UCSD-AML1 (cell line): ENCODE measurements around the gene PGGHG.

Source experiments
- DNase-seq: peaks from one replicate; lab custom pipeline; 2025; ENCODE audit not compliant: unreplicated experiment; lab: John Stamatoyannopoulos, UW

PGGHG gene

DNA sequence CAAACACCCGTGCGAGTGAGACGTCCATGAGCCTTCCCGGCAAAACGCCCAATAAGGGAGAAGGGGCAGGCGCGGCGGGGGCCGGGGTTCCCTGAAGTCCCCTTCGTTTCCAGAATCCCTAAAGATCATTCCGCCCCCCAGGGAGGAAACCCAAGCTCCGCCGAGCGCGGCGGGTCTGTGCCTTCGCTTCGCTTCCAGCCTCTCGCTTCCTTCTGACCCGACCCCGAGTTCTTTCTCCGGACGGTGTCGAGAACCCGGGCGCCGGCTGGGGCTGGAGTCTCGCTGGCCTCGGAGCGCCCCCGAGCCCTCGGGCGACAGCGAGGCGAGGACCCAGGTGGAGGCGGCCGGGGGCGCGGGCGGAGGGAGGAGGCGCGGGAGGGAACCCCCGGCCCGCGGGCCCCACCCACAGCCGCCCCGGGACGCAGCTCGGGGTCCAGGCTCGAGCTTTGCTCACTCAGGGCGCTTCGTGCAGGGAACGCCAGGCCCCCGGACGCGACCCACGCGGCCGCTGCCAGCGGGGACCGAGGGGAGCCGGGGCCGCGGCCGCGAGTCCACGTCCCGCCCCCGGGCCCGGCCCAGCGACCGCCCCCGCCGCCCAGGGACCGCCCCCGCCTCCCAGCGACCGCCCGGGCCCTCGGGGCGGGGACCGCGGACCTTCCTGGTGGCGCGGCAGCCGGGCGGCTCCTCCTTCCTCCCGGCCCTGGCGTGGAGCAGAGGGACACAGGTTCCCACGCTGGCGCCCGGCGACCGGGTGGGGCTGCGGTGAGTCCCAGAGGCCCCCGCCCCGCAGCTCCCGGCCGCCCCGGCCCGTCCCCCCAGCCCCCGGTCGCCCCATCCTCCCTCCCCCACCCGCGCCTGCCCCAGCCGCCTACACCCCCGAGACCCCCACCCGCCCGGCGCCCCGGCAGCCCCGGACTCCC lies at the start of gene PGGHG:
TSS of gene PGGHG (plus strand) at position 649 of the 920 bp plus-strand sequence. CDS start 691 bp downstream, outside the sequence.
- DNase-seq = peak; percentile 73

DNA sequence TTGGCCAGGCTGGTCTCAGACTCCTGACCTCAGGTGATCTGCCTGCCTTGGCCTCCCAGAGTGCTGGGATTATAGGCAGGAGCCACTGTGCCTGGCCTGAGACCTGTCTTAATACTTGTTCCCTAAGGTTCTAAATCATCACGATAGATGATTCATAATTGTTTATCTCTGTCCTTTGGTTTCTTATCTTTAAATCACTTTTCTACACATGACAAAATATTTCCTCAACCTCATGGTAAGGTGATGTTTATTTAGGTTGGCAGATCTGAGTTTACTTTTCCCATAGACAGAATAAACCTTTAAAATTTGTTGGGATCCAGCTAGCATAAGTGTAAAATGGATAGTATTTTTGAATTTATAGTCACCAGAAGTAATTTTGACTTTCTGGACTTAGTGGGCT lies 48.6 kb upstream of the PGGHG start:
- DNase-seq = no peak

DNA sequence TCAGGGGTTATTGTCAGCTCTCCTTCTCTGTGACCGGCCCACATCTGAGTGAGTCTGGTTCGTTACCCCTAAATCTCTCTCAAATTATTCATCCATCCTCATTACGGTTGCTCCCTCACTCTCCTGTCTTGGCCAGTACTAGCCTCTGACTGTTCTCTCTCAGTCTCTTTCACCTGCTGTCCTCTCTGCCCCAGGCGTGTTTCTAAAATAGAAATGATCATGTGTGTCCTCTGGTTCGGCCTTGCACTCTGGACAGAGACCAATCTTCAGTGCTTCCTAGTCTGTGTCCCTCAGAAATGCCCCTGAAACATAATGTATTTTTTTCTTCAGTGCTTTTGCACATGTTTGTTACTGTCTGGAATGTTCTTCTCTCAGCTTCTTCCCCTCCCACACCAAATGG lies 47.3 kb upstream of the PGGHG start:
- DNase-seq = no peak

DNA sequence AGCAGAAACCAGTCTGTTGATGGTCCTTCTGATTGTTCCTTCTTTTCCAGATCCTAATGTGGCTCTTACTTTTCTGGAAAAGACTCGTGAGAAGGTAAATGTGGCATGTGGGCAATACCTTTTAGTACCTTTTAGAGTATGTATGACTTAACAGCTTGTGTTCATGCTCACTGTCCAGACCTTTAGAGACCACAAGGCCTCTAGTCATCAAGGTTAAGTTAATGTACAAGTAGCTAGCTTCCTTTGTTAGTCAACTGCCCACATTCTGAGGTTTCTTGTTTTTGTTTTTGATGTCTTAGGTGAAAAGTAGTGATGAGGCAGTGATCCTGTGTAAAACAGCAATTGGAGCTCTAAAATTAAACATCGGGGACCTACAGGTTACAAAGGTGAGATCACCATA lies 44.5 kb upstream of the PGGHG start:
- DNase-seq = no peak

DNA sequence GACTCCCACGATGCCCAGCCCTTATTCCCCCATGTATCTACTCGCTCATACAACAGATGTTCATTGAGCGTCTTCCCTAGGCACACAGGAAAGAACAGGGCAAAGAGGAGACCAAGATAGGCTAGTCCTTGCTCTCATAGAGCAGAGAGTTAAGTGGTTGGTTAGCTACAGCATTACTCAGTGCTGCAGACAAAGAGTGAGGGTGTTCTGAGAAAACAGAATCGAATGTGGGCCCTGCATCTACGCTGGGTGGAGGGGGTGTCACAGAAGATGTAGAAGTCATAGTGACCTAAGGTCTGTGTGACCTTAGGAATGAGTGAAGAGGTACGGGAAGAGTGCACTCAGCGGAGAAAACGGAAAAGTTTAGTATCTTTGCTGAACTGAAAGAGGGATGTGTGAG lies 39.9 kb upstream of the PGGHG start:
- DNase-seq = no peak

DNA sequence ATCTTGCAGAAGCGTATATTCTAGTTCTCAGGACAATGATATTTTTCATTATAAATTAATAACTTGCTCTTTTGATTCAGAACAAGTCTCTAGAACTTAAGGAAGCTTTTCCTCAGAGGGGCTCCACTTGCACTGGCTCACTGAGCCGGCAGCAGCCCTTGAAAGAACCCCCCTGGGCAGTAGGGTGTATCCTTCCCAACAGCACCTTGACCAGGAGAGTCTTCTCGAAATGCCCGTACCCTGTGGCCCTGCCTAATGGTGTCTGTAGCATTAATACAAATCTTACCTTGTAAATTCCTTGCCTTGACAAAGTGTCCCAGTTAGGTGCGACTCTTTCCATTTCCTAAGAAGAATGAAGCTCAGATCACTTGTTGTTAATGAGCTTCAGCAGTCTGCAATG lies 38.7 kb upstream of the PGGHG start:
- DNase-seq = no peak

DNA sequence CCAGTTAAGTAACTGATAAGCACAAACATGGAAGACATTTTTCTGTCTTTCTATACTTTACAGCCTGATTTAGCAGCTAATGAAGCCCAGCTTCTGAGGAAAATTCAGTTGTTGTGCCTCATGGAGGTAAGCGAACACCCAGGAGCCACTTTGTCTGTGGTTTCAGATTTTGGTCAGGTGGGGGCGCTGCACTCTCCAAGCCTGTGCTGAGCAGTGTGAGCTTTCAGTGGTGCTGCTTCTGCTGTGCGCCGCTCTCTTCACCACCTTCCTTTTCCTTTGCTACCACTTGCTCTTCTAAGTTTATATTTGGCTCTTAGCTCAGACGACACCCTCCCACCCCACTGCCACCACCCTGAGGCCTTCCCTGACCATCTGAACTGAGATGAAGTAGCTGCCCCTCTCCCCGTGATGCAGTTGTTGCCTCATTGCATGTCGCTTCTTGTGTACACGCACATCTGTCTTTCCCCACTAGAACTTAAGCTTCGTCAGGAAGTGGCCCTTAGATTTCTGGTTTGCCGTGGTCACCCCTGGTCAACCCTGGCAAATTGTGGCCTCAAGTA lies 38.1 kb upstream of the PGGHG start:
- peak; percentile 68 for DNase-seq

DNA sequence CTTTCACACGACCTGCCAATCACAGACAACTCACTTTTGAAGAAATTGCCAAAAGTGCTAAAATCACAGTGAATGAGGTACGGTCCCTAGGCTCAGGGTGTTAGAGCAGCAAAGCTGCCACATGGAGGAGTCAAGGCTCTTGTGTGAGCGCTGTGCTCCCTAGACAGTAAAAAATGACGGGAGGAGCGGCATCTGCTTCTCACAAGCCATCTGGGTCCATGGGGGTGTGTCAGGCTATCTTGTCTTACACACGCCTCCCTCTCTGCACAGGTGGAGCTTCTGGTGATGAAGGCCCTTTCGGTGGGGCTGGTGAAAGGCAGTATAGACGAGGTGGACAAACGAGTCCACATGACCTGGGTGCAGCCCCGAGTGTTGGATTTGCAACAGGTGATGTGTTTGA lies 37.4 kb upstream of the PGGHG start:
- no peak for DNase-seq

DNA sequence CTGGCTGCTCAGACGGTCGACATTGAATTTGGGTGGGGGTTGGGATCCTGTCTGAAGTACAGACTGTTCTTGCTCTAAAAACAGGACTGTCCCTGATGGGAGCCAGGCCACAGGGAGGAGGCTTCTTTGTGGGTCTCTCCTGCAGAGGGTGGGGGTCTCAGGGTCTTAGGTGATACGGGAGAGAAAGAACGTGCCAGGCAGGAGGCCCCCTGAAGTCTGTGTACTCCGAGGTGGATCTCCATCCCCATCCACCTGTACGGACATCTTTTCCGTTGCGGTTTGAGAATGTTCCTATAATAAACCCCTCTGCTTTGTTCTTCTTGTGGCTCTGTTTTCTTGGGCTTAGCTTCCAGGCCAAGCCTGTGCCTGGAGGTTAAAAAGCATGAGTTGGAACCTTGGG lies 36.3 kb upstream of the PGGHG start:
- no peak for DNase-seq

DNA sequence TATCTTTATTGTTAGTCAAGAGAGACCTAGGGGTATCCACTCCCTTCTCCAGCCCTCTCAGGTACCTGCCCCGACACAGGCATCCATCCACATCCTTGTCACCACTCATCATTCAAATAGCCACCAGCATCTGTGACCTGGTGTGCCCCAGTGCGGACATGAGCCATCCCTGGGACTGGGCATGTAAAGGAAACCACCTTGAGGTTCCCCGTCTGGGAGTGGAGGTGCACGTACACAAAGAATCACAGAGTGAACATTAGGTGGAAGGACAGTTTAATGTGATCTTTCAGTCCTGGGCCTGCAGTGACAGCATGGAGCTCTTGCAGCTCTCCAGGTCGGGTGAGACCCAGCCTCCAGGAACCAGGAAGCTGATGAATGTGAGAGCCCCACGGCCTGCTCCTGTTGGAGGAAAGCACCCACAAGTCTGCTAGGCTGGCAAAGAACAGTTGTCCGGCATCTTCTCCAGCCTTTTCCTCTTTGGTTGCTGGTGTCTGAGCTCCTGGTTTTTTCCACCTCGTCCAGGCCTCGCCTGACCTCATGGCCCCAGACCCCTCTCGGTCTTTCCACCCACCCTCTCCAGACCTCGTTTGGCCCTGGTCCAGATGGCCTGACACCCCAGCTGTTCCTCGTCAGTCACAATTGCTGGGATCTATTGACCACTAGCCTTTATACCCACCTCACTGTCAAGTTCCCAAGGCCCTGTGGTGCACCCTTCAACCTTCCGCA lies 35.6 kb upstream of the PGGHG start:
- DNase-seq = no peak

DNA sequence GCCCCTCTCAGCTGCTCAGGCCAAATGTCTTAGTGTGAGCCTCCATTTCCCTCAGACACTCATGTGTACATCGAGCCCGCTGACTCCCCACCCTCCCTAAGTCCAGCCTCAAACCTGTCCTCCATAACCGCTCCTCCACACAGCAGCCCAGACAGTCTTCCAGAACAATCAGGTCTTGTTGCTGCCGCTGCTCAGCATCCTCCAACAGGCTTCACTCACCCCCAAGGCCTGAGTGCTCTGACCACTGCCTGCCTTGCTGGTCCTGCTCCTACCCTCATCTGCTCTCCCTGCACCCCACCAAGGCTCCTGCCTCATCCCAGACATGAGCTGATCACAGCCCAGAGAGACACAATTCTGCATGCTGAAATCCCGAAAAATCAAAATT lies 35.0 kb upstream of the PGGHG start:
- no peak for DNase-seq

DNA sequence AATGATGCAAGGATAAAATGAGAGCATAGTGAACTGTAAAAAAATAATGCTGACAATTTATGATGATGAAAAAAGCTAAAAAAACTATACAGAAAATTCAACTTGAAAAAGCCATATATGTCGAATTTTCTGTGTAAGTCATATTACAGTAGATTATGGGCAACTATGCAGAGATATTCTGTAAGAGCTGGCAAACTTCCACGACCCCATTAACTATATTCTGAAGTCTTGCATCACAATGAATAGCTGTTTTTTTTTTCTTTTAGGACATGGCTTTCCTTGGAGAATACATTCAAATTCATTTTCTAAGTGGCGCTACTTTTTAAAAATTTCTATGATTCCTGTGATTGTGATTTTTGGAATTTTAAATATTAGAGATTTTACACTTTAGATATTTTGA lies 33.8 kb upstream of the PGGHG start:
- DNase-seq = no peak

DNA sequence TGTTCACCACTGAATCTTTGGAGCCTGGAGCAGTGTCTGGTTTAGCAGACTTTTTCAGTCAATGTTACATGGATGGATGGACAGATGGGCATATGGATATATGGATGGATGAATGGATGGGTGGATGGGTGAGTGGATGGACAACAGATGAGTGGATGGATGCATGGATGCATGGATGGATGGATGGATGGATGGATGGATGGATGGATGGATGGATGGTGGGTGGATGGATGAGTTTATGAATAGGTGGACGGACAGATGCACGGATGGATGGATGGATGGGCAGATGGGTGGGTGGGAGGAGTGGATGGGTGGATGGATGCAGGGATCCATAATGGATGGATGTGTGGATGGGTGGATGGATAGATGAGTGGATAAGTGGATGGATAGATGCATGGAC lies 33.1 kb upstream of the PGGHG start:
- no peak for DNase-seq

DNA sequence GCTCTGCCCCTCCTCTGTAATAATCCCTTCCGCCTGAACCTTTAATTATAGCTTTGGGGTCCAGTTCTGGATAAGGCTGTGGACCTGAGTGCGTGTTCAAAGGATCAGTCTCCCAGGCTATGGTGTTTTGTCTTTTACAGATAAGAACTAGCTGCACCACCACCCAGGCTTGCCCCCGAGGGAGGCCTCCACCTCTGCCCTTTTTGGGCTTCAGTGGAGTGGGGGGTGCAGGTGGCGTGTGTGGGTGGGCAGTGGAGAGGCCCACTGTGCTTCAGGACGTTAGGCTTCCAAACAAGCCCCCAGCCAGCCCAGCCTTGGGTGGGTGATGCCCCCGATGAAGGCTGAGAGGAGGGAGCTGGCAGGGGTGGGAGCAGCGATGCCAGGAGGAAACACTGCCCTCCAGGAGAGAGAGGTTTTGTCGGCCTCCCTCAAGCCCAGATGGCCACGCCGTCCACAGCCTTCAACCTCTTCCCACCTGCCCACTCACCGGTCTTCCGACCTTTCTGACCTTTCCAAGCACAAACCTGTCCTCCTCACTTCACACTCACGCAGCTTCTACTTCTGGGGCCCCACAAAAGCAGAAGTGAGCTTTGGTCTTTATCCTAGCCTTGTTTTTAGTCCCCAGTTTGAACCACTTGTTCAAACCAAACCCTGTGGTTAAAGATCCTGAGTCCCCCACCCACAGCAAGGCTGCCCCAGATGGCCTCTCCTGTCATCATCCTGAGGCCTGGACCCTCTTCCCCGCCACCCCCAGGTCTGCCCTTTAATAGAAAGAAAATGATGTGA lies 31.8 kb upstream of the PGGHG start:
- DNase-seq = no peak

DNA sequence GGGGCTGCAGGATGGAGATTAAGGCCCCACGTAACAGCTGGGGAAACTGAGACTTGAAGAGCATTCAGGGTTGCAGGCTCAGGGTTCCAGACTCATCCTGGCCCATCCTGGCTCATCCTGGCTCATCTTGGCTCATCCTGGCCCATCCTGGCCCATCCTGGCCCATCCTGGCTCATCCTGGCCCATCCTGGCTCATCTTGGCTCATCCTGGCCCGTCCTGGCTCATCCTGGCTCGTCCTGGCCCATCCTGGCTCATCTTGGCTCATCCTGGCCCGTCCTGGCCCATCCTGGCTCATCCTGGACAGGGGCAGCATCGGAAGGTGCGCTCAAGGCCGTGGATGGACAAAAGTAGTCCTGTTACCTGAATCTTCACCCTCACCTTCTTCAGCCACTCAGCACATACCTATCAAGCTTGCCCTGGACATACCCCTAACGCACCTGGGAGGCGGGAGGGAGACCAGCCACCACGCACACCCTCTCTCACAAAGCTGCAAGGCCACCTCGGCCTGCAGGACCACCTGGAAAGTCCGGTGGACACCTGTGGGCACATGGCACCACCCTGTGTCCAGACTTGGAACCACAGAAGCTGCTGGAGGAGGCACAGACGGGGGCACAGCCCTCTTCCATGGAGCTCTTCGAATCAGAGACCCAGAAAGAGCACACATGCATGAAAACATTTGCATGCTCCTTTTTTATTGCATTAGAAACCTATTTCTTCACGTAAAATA lies 31.0 kb upstream of the PGGHG start:
- no peak for DNase-seq

DNA sequence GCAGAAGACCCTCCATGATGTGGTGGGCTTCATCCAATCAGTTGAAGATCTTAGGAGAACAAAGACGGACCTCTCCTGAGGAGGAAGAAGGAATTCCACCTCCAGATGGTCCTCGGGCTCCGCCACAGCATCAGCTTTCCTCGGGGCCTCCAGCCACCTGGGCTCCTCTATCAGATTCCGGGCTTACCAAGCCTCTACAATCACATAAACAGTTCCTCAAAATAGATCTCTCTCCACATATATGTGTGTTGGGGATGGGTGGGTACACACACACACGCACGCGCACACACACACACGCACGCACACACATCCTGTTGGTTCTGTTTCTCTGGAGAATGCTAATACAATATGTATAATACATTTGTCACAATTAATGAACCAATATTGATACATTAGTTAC lies 29.5 kb upstream of the PGGHG start:
- DNase-seq = no peak

DNA sequence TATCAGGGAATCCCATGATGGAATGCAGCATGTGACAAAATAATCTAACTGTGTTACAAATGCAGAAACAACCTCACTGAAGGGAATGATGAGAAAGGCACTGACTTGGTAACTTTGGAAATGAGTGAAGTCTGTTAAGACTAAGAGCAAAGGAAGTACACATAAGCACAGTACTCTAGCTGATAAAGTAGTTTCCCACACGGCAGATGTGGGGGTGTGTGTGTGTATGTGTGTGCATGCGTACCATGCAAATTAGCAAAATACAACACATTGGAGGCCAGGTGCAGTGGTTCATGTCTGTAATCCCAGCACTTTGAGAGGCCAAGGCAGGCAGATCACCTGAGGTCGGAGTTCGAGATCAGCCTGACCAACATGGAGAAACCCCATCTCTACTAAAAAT lies 27.3 kb upstream of the PGGHG start:
- DNase-seq = no peak

DNA sequence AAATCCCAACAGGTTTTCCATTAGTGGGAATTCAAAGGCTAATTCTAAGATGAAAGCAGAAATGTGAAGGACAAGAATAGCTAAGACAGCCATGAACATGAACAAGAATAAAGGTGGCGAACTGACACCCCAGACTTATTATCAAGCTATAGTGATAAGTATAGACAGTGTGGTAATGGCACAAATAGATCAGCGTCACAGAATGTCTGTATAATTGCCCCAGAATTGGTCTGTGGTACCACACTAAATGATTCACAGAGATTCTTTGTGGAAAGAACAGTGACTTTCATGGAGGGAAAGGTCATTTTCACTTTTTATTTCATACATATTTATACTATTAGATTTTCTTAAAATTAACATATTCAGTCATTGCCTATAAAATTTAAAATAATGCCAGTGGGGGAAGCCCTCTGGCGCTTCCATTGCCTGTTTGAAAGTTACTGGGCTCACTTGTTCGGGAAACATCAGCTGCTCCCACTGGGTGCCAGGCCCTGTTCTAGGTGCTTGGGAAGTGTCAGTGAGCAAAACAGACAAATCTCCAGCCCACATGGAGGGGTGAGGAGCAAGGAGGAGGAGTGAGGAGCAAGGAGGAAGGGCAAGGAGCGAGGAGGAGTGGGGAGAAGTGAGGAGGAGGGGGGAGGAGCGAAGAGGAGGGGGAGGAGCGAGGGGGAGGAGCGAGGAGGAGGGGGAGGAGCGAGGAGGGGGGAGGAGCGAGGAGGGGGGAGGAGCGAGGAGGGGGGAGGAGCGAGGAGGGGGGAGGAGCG lies 22.1 kb upstream of the PGGHG start:
- DNase-seq = no peak

DNA sequence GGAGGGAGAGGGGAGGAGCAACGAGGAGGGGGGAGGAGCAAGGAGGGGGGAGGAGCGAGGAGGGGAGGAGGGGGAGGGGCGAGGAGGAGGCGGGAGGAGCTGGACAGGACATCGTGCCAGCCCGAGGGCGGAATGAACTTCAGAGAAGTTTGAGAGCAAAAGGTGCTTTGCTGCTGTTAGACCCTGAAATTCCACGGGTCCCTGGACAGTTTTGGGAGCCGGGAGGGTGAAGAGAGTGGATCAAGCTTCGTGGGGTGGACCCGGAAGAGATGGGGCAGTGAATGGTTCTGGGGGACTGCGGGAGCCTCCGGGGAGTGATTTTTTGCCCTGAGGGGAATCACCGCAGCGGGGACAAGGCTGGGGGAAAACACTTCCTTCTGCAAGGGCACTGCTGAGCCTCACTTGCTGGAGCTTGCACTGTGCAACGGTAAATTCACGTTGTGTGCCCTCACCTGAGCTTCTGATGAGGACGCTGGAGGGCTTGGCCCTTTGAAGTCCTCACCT lies 21.4 kb upstream of the PGGHG start:
- peak; percentile 69 for DNase-seq

DNA sequence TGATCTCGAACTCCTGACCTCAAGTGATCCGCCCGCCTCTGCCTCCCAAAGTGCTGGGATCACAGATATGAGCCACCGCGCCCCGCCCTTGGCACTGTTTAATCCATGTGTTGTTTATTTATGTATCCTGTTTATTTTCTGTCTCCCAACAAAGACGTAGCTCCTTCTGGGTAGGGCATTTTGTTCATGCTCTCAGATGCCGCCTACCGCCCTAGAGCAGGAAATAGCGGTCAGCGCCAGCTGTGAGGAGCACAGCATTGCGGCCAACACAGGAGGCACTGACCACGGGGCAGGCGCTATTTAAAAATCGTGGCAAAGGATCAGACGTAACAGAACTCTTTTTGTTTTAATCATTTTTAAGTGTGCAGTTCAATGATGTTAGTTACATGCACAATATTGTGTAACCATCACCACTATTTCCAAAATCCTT lies 20.2 kb upstream of the PGGHG start:
- DNase-seq = peak; percentile 76
